GM12873 (cell line): ENCODE data around the gene LRIG1.

Source experiments
- TF ChIP-seq, protein P1 (sequence below): IDR thresholded peaks from 2 replicates; pipeline ENCODE4 v1.5.1; 2012; ENCODE audit warnings: low read depth, mild to moderate bottlenecking, moderate library complexity, low read length, control low read depth; ENCODE audit not compliant: insufficient read depth; ENCODE audit errors: missing control alignments

LRIG1 gene

GRCh38 chr3:66475386-66476020, 25.3 kb downstream of the LRIG1 start:
- TF ChIP-seq, protein P1, sequence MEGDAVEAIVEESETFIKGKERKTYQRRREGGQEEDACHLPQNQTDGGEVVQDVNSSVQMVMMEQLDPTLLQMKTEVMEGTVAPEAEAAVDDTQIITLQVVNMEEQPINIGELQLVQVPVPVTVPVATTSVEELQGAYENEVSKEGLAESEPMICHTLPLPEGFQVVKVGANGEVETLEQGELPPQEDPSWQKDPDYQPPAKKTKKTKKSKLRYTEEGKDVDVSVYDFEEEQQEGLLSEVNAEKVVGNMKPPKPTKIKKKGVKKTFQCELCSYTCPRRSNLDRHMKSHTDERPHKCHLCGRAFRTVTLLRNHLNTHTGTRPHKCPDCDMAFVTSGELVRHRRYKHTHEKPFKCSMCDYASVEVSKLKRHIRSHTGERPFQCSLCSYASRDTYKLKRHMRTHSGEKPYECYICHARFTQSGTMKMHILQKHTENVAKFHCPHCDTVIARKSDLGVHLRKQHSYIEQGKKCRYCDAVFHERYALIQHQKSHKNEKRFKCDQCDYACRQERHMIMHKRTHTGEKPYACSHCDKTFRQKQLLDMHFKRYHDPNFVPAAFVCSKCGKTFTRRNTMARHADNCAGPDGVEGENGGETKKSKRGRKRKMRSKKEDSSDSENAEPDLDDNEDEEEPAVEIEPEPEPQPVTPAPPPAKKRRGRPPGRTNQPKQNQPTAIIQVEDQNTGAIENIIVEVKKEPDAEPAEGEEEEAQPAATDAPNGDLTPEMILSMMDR = no peak

GRCh38 chr3:66473692-66474091, 27.1 kb downstream of the LRIG1 start:
- TF ChIP-seq, protein P1 = no peak

- TF ChIP-seq, protein P1 = no peak
Measured at GRCh38 chr3:66473181-66473580, 27.6 kb downstream of the LRIG1 start.

- TF ChIP-seq, protein P1 = no peak
Measured at GRCh38 chr3:66472313-66473134, 28.3 kb downstream of the LRIG1 start.

DNA sequence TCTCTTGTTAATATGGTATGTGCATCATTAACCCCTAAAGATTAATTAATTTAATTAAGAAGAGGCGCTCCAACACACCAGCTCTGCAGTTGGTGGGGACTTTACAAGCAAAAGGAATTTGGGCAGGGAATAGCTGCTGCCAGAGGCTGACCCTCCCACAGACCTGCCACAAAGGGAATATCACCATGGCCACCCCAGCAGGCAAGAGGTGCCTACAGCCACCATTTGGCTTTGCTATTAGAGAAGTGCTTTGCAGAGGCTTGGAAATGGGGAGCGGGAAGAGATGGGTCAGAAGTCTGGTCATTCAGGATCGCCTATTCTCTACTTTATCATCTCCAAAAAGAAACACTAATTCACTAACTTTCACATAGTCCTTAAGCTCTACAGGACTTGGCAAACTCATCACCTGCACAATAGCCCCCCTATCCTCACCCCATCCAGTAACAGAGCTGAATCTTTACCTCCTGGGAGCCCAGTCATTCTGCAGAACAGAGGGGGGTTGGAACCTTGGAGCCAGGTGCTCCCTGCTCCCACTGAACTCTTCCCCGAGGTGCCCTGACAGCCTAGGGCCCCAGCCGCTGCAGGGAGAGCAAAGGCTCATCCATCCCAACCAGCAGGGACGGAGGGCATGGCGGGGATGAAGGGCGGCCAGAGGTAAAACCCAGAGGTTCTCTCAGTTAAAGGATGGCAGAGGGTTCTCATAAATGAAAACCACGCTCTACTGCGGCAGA, 29.7 kb downstream of the LRIG1 start:
- TF ChIP-seq, protein P1 = no peak

- TF ChIP-seq, protein P1 = no peak
Measured at GRCh38 chr3:66470285-66470684, 30.5 kb downstream of the LRIG1 start.

GRCh38 chr3:66469220-66469640, 31.6 kb downstream of the LRIG1 start:
- TF ChIP-seq, protein P1 = no peak
